Midbrain (tissue), 1 donor: ENCODE measurements around the gene SLC30A10.
"Not testable (repeated sequence)": the region's sequence is repeated elsewhere in the genome, so short reads cannot be mapped to it uniquely, and the experiment has no call there.

Experiments used
- DNase-seq: peaks from one replicate; lab custom pipeline; 2025; lab: John Stamatoyannopoulos, UW

The SLC30A10 gene

DNA sequence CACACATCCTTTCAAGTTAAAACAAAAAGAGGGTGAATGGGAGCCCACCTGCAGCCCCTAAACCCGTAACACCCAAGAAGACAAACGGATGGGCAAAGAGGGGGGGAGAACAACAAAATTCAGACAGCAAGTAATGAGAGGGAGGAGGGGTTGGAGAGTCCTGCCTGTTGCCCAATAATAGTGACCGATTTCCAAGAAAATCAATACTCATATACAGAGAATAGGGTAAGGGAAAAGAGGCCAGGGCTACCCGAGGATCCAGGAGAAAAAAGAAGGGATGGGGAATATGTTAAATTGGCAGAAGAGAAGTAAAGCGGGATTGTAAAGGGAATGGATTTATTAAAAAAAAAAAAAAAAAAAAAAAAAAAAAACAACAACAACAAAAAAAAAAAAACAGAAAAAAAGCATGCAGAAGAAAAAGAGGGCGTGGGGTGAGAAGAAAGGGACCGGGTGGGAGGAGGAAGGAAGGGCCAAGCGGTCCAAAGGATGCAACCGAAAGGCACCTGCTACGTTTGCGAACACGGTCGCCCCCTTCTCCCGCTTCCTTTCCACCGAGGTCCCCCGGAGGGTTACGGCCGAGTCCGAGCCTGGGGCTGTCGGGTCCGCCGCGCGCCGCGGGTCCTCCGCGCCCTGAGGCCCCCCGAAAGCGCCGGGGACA, 930 bp downstream of the SLC30A10 start:
- DNase-seq = no peak

- no peak for DNase-seq
Observed at GRCh38 chr1:219926363-219926998, 1.9 kb downstream of the SLC30A10 start.

DNA sequence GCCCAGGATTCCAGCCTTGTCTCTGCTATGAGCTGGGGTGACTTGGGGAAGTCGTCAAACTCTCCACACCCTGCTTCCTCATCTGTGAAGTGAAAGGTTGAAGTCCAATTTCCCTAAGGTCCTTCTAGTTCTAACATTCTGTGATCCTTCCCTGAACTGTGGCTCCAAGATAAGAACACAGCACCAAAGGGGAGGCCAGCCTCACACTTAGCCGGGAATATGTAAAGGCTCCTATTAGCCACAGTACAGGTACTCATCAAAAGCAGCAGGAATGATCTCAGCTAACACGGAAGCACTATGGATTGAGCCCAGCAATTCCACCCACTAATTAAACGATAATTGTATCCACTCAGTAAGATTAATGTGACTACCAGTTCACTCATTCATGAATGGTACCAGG, 4.0 kb downstream of the SLC30A10 start:
- no peak for DNase-seq

- DNase-seq = no peak
Observed at GRCh38 chr1:219917851-219918466, 10.4 kb downstream of the SLC30A10 start.

- no peak for DNase-seq
Observed at GRCh38 chr1:219917281-219917680, 11.1 kb downstream of the SLC30A10 start.

- no peak for DNase-seq
Observed at GRCh38 chr1:219916257-219916656, 12.1 kb downstream of the SLC30A10 start.

- DNase-seq = no peak
Observed at GRCh38 chr1:219913005-219913770, 15.2 kb downstream of the SLC30A10 start.

GRCh38 chr1:219910716-219911115, 17.6 kb downstream of the SLC30A10 start:
- DNase-seq = no peak

- DNase-seq = no peak
Observed at GRCh38 chr1:219909476-219909875, 18.9 kb downstream of the SLC30A10 start.

DNA sequence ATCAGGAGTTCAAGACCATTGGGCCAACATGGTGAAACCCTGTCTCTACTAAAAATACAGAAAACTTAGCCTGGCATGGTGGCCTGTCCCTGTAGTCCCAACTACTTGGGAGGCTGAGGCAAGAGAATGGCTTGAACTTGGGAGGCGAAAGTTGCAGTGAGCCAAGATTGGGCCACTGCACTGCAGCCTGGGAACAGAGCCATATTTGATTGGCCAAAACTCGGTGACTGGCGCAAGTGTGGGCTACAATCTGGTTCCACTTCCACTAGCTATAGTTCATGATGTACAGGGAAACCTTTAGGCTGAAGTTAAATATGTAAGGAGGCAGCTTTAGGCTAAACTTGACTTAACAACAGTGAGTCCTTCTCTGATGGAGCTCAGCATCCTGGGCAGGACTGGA, 20.2 kb downstream of the SLC30A10 start:
- no peak for DNase-seq

DNA sequence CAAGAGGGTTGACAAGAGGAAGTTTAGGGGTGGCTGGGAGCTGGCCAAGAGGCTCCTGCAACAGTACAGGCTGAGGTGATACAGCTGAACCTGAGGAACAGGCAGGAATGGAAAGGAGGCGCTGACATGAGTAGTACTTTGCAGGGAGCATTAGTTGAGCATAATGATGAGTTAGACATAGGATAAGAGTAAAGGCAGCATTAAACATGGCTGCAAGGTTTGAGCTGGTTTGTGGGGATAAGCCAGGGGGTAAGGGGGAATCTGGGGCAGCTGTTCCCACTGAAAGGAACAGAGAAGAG, 20.6 kb downstream of the SLC30A10 start:
- no peak for DNase-seq

DNA sequence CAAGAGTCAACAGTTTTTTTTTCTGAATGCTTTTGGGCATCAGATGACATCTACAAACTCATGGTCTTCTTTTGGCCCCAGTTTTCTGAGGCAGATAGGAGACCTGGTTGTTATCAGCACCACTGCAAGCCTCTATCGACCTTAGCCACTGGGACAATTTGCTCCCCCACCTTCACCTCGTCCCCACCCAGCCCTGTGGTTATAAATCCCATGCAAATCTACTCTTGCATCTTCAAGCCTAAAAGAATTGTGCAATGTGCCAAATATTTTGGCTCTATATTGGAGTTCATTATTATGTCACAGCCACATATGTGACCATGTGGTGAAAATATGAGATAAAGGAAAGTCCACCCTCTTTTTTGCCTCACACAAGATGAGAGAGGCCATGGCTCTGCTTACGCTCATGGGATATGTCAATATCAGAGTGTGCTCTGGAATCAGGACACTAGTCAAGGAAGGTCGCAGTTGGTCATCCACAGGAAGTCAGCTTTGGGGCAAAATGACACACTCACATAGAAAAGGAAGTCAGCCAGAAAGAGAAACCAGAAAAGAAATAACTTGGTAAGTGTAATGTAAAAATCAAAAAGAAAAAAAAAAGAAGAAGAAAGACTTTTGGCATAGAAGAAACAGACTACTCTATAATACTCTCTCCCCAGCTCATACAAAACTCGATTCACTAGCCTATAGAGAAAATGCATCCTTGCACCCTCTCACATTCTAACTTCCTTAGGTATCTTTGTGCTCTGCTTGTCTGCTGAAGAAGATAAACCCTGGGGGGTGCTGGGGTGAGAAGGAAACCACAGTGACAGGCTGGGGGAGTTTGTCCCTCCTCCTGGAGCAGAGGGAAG, 21.2 kb downstream of the SLC30A10 start:
- no peak for DNase-seq

DNA sequence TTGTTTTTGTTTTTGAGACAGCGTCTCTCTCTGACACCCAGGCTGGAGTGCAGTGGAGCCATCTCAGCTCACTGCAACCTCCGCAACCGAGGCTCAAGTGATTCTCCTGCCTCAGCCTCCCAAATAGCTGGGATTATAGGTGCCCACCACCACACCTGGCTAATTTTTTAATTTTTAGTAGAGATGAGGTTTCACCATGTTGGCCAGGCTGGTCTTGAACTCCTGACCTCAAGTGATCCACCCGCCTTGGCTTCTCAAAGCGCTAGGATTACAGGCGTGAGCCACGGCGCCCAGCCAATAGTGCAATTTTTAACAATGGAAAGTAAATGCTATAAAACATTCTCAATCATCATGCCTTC, 21.8 kb downstream of the SLC30A10 start:
- not testable (repeated sequence) for DNase-seq

GRCh38 chr1:219905524-219905923, 22.8 kb downstream of the SLC30A10 start:
- DNase-seq = no peak

DNA sequence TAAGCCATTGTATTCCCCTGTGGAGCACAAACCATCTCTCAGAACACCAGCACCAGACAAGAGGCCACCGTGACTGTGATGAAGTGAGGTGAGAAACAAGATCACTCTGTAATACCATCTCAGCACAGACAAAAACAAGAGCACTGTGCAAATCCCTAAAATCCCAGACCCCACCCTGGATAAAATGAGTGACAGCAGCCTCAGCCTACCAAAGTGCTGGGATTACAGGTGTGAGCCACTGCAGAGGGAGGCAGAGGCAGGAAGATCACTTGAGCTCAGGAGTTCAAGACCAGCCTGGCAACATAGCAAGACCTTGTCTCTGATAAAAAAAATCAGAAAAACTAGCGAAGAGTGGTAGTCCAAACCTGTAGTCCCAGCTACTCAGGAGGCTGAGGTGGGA, 23.4 kb downstream of the SLC30A10 start:
- no peak for DNase-seq

- DNase-seq = no peak
Observed at GRCh38 chr1:219903353-219903871, 24.9 kb downstream of the SLC30A10 start.

DNA sequence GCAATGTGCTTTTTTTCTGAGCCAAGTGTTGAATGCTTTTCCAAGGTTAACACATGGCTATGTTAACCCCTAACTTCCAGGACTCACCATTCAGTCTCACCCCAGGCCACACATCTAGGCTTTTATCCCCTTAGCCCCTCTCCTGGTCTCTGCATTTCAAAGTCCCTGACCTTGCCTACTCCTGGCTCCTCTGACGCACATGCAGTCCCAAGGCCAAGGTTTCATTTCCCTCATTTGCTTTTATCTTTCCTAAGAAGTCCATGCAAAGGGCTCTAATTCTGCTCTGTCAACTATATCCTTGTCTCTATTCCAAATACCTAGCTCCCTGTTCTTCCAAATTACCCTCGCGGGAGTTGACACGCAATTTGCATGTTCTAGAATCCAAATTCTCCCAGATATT, 25.4 kb downstream of the SLC30A10 start:
- DNase-seq = no peak

DNA sequence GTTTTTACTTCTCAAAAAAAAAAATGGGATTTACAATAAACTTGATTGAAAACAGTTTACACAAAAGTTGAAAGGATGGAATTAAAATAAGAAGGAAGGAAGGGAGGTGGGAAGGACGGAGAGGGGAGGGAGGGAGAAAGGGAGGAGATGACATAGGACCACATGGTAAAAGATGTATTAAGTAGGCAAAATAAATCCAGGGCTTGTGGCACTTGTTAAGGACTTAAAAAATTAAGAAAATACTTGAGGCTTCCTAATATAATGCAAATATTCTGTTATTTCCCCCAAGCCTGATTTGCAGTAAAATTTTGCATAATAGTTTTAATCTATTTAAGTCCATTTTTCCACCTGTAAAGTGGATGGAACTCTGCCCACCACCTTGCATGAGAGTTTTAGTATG, 27.5 kb downstream of the SLC30A10 start:
- no peak for DNase-seq

DNA sequence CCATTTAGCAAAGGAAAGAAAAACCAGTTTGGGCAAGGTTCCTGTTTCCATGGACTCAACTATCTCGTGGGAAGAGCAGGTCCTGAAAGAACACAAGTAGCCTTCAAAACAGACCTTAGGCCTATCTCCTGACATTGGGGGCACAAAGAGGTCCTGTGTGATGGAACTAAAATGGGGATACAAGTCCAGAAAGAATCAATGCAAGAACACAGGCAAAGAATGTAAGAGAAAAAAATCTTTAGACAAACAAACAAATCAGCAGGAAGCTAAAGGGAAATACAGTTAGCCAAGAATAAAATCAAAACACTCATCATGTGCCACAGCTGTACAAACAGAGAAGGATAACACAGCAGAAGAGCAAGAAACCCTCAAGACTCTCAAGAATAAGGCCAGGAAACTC, 28.2 kb downstream of the SLC30A10 start:
- DNase-seq = no peak

DNA sequence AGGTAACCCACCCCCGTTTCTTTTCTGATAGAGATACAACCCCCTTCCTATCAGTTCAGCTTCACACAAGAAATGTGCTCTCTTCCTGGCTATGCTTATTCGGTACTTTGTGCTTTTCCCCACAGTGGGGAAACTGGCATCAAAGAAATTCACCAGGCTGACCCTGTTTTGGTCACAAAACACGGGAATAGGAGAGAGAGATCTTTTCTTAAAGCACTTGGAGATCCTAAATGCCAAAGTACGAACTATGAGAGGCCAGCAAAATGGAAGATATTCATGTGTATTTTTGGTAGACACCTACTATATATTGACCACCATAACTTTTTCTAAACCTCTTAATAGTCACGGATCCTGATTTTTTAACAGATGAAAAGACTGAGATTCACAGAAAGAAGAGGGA, 30.0 kb downstream of the SLC30A10 start:
- no peak for DNase-seq

GRCh38 chr1:219897914-219898313, 30.4 kb downstream of the SLC30A10 start:
- DNase-seq = no peak

DNA sequence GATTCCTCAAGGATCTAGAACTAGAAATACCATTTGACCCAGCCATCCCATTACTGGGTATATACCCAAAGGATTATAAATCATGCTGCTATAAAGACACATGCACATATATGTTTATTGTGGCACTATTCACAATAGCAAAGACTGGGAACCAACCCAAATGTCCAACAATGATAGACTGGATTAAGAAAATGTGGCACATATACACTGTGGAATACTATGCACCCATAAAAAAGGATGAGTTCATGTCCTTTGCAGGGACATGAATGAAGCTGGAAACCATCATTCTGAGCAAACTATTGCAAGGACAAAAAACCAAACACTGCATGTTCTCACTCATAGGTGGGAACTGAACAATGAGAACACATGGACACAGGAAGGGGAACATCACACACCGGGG, 36.1 kb downstream of the SLC30A10 start:
- DNase-seq = not testable (repeated sequence)
